HepG2 (cell line): ENCODE measurements around the gene AKT2. TPM values are rescaled to one million over a fixed set of nuclear protein-coding genes. Genes with fewer than 3 reads are reported as not detected.

Experiments
- CBX5 ChIP-seq: sonication (generic); formaldehyde crosslinking; IDR thresholded peaks from 2 replicates; pipeline ENCODE4 v1.4.0; 2020; ENCODE audit warnings: missing genetic modification reagents, borderline replicate concordance
- CSRNP2 ChIP-seq: sonication (generic); formaldehyde crosslinking; conservative IDR thresholded peaks from 2 replicates; pipeline ENCODE4 v1.8.0; 2022; ENCODE audit warnings: low read depth, missing genetic modification reagents
- FOXM1 ChIP-seq: sonication (generic); formaldehyde crosslinking; IDR thresholded peaks from 2 replicates; pipeline ENCODE4 v1.5.0; 2020; ENCODE audit warnings: missing genetic modification reagents
- FOXO1 ChIP-seq: sonication (generic); formaldehyde crosslinking; IDR thresholded peaks from 2 replicates; pipeline ENCODE4 v1.4.0; 2020; ENCODE audit warnings: missing genetic modification reagents
- HMGXB3 ChIP-seq: sonication (generic); formaldehyde crosslinking; IDR thresholded peaks from 2 replicates; pipeline ENCODE4 v1.4.0; 2020; ENCODE audit warnings: missing genetic modification reagents, borderline replicate concordance
- ZHX2 ChIP-seq, 2 experiments: sonication (generic) in 1 of 2; formaldehyde crosslinking in 1 of 2; IDR thresholded peaks; 2 replicates each; pipeline versions ENCODE4 v1.6.1 to v1.9.0; 2014 to 2022; ENCODE audit warnings: antibody characterized with exemption in 1 of 2, borderline replicate concordance in 1 of 2, inconsistent platforms in 1 of 2, low read depth in 1 of 2, missing genetic modification reagents in 1 of 2
- ZNF160 ChIP-seq: sonication (generic); formaldehyde crosslinking; IDR thresholded peaks from 2 replicates; pipeline ENCODE4 v1.8.0; 2022; ENCODE audit warnings: mild to moderate bottlenecking, inconsistent platforms, missing genetic modification reagents
- ZNF296 ChIP-seq: sonication (generic); formaldehyde crosslinking; conservative IDR thresholded peaks from 2 replicates; pipeline ENCODE4 v1.5.0; 2020; ENCODE audit warnings: mild to moderate bottlenecking, missing genetic modification reagents
- ZNF446 ChIP-seq: sonication (generic); formaldehyde crosslinking; IDR thresholded peaks from 2 replicates; pipeline ENCODE4 v1.5.0; 2020; ENCODE audit warnings: mild to moderate bottlenecking, missing genetic modification reagents
- ZNF720 ChIP-seq: sonication (generic); formaldehyde crosslinking; IDR thresholded peaks from 2 replicates; pipeline ENCODE4 v1.4.0; 2020; ENCODE audit warnings: missing genetic modification reagents
- ZSCAN22 ChIP-seq: sonication (generic); formaldehyde crosslinking; IDR thresholded peaks from 2 replicates; pipeline ENCODE4 v1.4.0; 2020; ENCODE audit warnings: mild to moderate bottlenecking, missing genetic modification reagents
- polyA plus RNA-seq, 8 experiments: library from polyadenylated mRNA; depleted of rRNA in 3 of 8; stranded (reverse) in 7 of 8; unstranded in 1 of 8; fragments of >200 nt; fragmentation: Illumina TruSeq in 4 of 8; extraction: Trizol in 4 of 8; gene quantifications; 2 replicates each; pipeline versions ENCODE4 v1.2.1 to v1.2.3, GENCODE V29; 2011 to 2016; ENCODE audit warnings: low read depth in 4 of 8, missing spikeins in 1 of 8, mixed read lengths in 1 of 8; ENCODE audit not compliant: insufficient read depth in 1 of 8
- total RNA-seq, 5 experiments: library from RNA; depleted of rRNA; stranded (reverse); fragments of >200 nt; fragmentation: Illumina TruSeq; extraction: Trizol; gene quantifications; 2 replicates each; pipeline ENCODE4 v1.2.3, GENCODE V29; 2016; ENCODE audit warnings: low read depth in 1 of 5
- TF ChIP-seq, protein P1 (sequence below): sonication (generic); formaldehyde crosslinking; conservative IDR thresholded peaks from 2 replicates; pipeline ENCODE4 v1.5.0; 2020; ENCODE audit warnings: missing genetic modification reagents

Gene AKT2
- total and polyA plus RNA-seq, 2 of the 13 experiments (the other 11 are each of a cell fraction or from before 2014, with no cell fraction given): 82.1 to 173 TPM

GRCh38 chr19:40283414-40284250, 1.5 kb downstream of the AKT2 start (continued):
- TF ChIP-seq ZHX2 (IDR thresholded peaks at IDR 0.05; ENCODE audit: low read depth) (no peak), ZHX2 (CRISPR knock-in tag; IDR thresholded peaks at IDR 0.05; ENCODE audit: borderline replicate concordance) (no peak), FOXM1 (CRISPR knock-in tag) (no peak), ZNF720 (no peak), FOXO1 (CRISPR knock-in tag) (peak; percentile 77; the same call in 1 of the 2 replicates), CBX5 (no peak), ZNF160 (CRISPR knock-in tag) (no peak), HMGXB3 (no peak; the same call in 1 of the 2 replicates), ZSCAN22 (CRISPR knock-in tag) (no peak), ZNF446 (CRISPR knock-in tag) (no peak), CSRNP2 (CRISPR knock-in tag) (no peak), ZNF296 (CRISPR knock-in tag) (no peak)
- TF ChIP-seq, protein P1, sequence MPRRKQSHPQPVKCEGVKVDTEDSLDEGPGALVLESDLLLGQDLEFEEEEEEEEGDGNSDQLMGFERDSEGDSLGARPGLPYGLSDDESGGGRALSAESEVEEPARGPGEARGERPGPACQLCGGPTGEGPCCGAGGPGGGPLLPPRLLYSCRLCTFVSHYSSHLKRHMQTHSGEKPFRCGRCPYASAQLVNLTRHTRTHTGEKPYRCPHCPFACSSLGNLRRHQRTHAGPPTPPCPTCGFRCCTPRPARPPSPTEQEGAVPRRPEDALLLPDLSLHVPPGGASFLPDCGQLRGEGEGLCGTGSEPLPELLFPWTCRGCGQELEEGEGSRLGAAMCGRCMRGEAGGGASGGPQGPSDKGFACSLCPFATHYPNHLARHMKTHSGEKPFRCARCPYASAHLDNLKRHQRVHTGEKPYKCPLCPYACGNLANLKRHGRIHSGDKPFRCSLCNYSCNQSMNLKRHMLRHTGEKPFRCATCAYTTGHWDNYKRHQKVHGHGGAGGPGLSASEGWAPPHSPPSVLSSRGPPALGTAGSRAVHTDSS (CRISPR knock-in tag): no peak
